ENCODE measurements around the gene CAMK2B. TPM values are rescaled to one million over a fixed set of nuclear protein-coding genes. Genes with fewer than 3 reads are reported as not detected.

The CAMK2B gene
- total RNA-seq, 1 experiment from 2014 or later = 0.13 TPM

DNA sequence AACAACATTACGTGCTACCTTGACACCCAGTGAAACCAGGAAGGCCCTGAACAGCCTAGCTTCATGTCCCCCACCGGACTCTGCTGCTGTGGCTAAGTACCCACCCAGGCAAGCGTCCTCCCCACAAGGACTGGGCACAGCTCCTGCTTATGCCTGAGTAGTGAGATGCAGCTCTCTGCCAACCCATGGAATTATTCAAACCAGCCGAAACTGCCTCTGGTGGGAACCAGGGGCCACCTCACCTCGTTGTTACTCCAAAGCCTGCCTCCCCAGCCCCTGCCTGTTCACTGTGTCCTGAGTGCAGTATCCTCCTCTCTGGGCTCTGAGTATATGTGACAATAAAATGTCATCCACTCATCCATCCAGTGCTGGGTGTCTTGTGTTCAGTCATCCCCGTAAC, 52.4 kb downstream of the CAMK2B start:
- Histone ChIP-seq H3K4me1 (ENCODE audit: insufficient read depth, low read length, poor library complexity, severe bottlenecking) (peaks cover 17% of the 10 kb centered on the region), H3K9me3 (ENCODE audit: low read depth, low read length, poor library complexity, severe bottlenecking) (no peaks in the 10 kb centered on the region), H3K27ac (ENCODE audit: low read depth, low read length, poor library complexity, severe bottlenecking) (no peak overlapping the region), H3K4me3 (ENCODE audit: low read depth, low read length, poor library complexity, severe bottlenecking) (no peak overlapping the region), H3K36me3 (ENCODE audit: insufficient read depth, low read length, poor library complexity, severe bottlenecking) (no peaks in the 10 kb centered on the region), H3K27me3 (replicated peaks; ENCODE audit: insufficient read depth, low read depth, low read length, poor library complexity) (peaks cover 4% of the 10 kb centered on the region)
- TF ChIP-seq, protein P1, sequence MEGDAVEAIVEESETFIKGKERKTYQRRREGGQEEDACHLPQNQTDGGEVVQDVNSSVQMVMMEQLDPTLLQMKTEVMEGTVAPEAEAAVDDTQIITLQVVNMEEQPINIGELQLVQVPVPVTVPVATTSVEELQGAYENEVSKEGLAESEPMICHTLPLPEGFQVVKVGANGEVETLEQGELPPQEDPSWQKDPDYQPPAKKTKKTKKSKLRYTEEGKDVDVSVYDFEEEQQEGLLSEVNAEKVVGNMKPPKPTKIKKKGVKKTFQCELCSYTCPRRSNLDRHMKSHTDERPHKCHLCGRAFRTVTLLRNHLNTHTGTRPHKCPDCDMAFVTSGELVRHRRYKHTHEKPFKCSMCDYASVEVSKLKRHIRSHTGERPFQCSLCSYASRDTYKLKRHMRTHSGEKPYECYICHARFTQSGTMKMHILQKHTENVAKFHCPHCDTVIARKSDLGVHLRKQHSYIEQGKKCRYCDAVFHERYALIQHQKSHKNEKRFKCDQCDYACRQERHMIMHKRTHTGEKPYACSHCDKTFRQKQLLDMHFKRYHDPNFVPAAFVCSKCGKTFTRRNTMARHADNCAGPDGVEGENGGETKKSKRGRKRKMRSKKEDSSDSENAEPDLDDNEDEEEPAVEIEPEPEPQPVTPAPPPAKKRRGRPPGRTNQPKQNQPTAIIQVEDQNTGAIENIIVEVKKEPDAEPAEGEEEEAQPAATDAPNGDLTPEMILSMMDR (conservative IDR thresholded peaks at IDR 0.05; ENCODE audit: low read depth, low read length) = no peak
- TF ChIP-seq EZH2 (IDR thresholded peaks at IDR 0.05; ENCODE audit: borderline replicate concordance, low read depth, low read length, poor library complexity, severe bottlenecking) = no peak
- ChIA-PET CTCF (no interaction called here), POLR2A (ENCODE audit: low non-redundant PET) (no interaction called here)
- DNase-seq (ENCODE audit: low spot score) = no peak
- BruUV-seq (replicated peaks) = no TSS peak
- intact Hi-C loops (cut with micrococcal nuclease; ENCODE audit: unreplicated experiment) = no loop called here

DNA sequence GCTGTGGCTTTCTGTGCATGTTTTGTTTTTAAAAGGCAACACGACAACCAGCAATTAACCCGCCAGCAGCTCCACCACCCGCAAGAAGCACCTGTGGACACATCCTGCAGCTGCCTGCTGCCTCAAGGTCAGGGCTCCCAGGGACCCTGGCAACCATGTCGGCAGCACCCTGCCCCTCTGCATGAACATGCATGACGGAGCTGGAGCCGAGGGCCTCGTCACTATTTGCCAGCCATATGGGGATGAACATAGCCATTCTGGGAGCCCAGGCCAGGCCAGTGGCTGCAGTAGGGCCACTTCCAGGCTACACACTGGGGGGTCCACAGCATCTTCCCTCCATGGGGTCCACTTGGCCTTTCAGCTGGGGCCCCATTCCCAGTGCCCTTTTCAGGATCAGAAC, 52.9 kb downstream of the CAMK2B start:
- TF ChIP-seq EZH2 (IDR thresholded peaks at IDR 0.05; ENCODE audit: borderline replicate concordance, low read depth, low read length, poor library complexity, severe bottlenecking) = no peak
- TF ChIP-seq, protein P1 (conservative IDR thresholded peaks at IDR 0.05; ENCODE audit: low read depth, low read length) = no peak
- ChIA-PET POLR2A (ENCODE audit: low non-redundant PET) (no interaction called here), CTCF (no interaction called here)
- no peak overlapping the region for H3K4me3 ChIP-seq (ENCODE audit: low read depth, low read length, poor library complexity, severe bottlenecking)
- H3K9me3 ChIP-seq (ENCODE audit: low read depth, low read length, poor library complexity, severe bottlenecking) = no peaks in the 10 kb centered on the region
- DNase-seq (ENCODE audit: low spot score) = no peak
- H3K4me1 ChIP-seq (ENCODE audit: insufficient read depth, low read length, poor library complexity, severe bottlenecking) = peaks cover 17% of the 10 kb centered on the region
- H3K36me3 ChIP-seq (ENCODE audit: insufficient read depth, low read length, poor library complexity, severe bottlenecking) = no peaks in the 10 kb centered on the region
- intact Hi-C loops (cut with micrococcal nuclease; ENCODE audit: unreplicated experiment) = no loop called here
- BruUV-seq (replicated peaks) = no TSS peak
- no peak overlapping the region for H3K27ac ChIP-seq (ENCODE audit: low read depth, low read length, poor library complexity, severe bottlenecking)
- H3K27me3 ChIP-seq (replicated peaks; ENCODE audit: insufficient read depth, low read depth, low read length, poor library complexity) = peaks cover 4% of the 10 kb centered on the region

DNA sequence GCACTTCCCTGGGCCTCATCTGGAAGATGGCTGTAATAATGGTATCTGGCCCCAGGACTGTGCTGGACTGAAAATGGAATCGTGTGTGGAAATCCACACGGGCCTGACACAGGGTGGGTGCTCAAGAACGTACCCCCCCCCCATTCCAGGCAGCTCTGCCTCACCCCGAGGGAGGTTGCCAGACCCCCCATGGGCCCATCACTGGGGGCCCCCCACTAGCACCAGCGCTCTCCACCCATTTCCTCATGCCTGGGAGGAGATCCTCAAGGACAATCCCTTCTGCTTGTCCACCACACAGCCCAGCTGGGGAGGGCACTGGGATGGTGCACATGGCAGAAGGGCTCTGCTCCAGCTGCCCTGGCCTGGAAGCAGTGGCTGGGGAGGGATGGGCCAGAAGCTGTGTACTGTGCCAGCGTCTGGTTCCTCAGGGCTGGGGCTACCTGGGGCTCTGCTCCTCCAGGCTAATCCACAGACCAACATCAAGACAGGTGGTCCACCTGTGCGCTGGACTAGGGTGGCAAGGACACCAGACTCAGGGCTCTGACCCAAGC, 55.4 kb downstream of the CAMK2B start:
- TF ChIP-seq EZH2 (IDR thresholded peaks at IDR 0.05; ENCODE audit: borderline replicate concordance, low read depth, low read length, poor library complexity, severe bottlenecking) = no peak
- TF ChIP-seq, protein P1 (conservative IDR thresholded peaks at IDR 0.05; ENCODE audit: low read depth, low read length) = no peak
- peaks cover 4% of the 10 kb centered on the region for H3K27me3 ChIP-seq (replicated peaks; ENCODE audit: insufficient read depth, low read depth, low read length, poor library complexity)
- no peak overlapping the region for H3K27ac ChIP-seq (ENCODE audit: low read depth, low read length, poor library complexity, severe bottlenecking)
- no peaks in the 10 kb centered on the region for H3K36me3 ChIP-seq (ENCODE audit: insufficient read depth, low read length, poor library complexity, severe bottlenecking)
- POLR2A ChIA-PET (ENCODE audit: low non-redundant PET) = no interaction called here
- intact Hi-C loops (cut with micrococcal nuclease; ENCODE audit: unreplicated experiment) = no loop called here
- BruUV-seq (replicated peaks) = no TSS peak
- no peak overlapping the region for H3K4me3 ChIP-seq (ENCODE audit: low read depth, low read length, poor library complexity, severe bottlenecking)
- no peaks in the 10 kb centered on the region for H3K4me1 ChIP-seq (ENCODE audit: insufficient read depth, low read length, poor library complexity, severe bottlenecking)
- DNase-seq (ENCODE audit: low spot score) = no peak
- CTCF ChIA-PET = no interaction called here
- H3K9me3 ChIP-seq (ENCODE audit: low read depth, low read length, poor library complexity, severe bottlenecking) = no peaks in the 10 kb centered on the region
